Esophagus muscularis mucosa (tissue), 3 donors: ENCODE data around the gene UMODL1.

ENCODE experiments used
- EP300 ChIP-seq: sonication (generic); formaldehyde crosslinking; IDR thresholded peaks from one replicate; pipeline ENCODE4 v1.6.1; 2017; ENCODE audit warnings: antibody characterized with exemption
- POLR2AphosphoS5 ChIP-seq, 2 donors: sonication (generic); formaldehyde crosslinking; IDR thresholded peaks; one replicate each; pipeline ENCODE4 v1.6.1; 2017; ENCODE audit warnings: antibody characterized with exemption in 2 of 2

DNA sequence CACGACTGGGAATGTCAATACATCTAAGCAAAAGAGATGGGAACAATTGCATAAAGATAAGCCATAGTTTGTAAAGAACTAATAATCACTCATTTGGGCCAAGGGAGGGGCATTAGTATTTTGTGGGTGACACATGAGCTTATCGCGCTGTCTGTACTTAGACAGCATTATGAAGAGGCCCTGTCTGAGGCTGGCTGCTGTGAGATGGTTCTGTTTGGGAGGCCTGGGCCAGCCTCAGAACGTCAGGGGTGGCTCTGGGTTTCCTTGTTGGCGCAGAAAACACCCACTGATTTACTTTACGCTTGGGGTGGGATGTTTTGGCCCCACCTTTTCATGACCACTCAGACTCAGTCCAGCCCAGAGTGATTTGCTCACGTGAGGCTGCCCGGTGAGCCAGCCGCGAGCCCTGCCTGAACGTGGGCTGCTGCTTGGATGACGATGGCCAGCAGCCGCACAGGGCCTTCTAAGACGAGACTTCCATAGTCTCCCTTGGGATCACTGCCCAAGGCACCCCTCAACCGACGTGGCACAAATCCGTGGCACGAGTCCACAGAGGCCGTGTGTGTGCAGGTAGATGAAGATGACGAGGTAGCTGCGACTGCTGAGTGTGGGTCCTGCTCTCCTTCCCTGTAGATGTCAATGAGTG is 18.7 kb downstream of the UMODL1 start:
- TF ChIP-seq EP300 (no peak), POLR2AphosphoS5 (IDR thresholded peaks at IDR 0.05) (no peak)
